GM23338 (cell line): ENCODE results near the gene RNF17. TPM values are rescaled to one million over a fixed set of nuclear protein-coding genes. Genes with fewer than 3 reads are reported as not detected.

ENCODE experiments used
- ATAC-seq: fragments of 200-7000 bp; cut with Tn5 transposase; 3 replicates; pipeline ENCODE4 v1.9.1; 2020
- DNase-seq: peaks from one replicate; pipeline ENCODE4 v3.0.0-alpha.2; 2015; ENCODE audit warnings: low spot score
- H2AFZ ChIP-seq: fragments of 200-600 bp; sonication (generic); 2 replicates; pipeline ENCODE4 v1.8.0; 2016; ENCODE audit warnings: antibody characterized with exemption, mild to moderate bottlenecking, moderate library complexity
- H3F3A ChIP-seq: fragments of 200-600 bp; sonication (generic); replicated peaks from 2 replicates; pipeline ENCODE4 v1.8.0; 2017; ENCODE audit warnings: antibody characterized with exemption, mixed run types, low read depth
- H3K27ac ChIP-seq: fragments of 200-600 bp; sonication (generic); 2 replicates; pipeline ENCODE4 v1.6.1; 2016; ENCODE audit warnings: low read depth
- H3K27me3 ChIP-seq: fragments of 200-600 bp; sonication (generic); 2 replicates; pipeline ENCODE4 v1.8.0; 2016; ENCODE audit warnings: mild to moderate bottlenecking, mixed run types, moderate library complexity; ENCODE audit not compliant: insufficient read depth
- H3K36me3 ChIP-seq: fragments of 200-600 bp; sonication (generic); 2 replicates; pipeline ENCODE4 v1.8.0; 2016; ENCODE audit warnings: mild to moderate bottlenecking; ENCODE audit not compliant: insufficient read depth
- H3K4me1 ChIP-seq: fragments of 200-600 bp; sonication (generic); 2 replicates; pipeline ENCODE4 v1.8.0; 2016; ENCODE audit warnings: mild to moderate bottlenecking, moderate library complexity; ENCODE audit not compliant: insufficient read depth
- H3K4me2 ChIP-seq: fragments of 200-600 bp; sonication (generic); 2 replicates; pipeline ENCODE4 v1.7.1; 2017; ENCODE audit warnings: mixed run types
- H3K4me3 ChIP-seq: fragments of 200-600 bp; sonication (generic); 2 replicates; pipeline ENCODE4 v1.6.1; 2016; ENCODE audit warnings: mixed run types
- H3K79me2 ChIP-seq: fragments of 200-600 bp; sonication (generic); replicated peaks from 2 replicates; pipeline ENCODE4 v1.8.0; 2017; ENCODE audit warnings: mild to moderate bottlenecking; ENCODE audit not compliant: insufficient read depth
- H3K9me2 ChIP-seq: fragments of 200-600 bp; sonication (generic); 2 replicates; pipeline ENCODE4 v1.8.0; 2017; ENCODE audit not compliant: insufficient read depth
- H4K20me1 ChIP-seq: fragments of 200-600 bp; sonication (generic); replicated peaks from 2 replicates; pipeline ENCODE4 v1.8.0; 2017; ENCODE audit warnings: mild to moderate bottlenecking; ENCODE audit not compliant: insufficient read depth
- H3K27ac Mint-ChIP-seq: 2 replicates; pipeline ENCODE4 v1.8.0; 2020; ENCODE audit warnings: inconsistent platforms, mild to moderate bottlenecking, moderate library complexity, mixed read lengths
- H3K27me3 Mint-ChIP-seq: 3 replicates; pipeline ENCODE4 v1.8.0; 2022; ENCODE audit warnings: low read depth, mild to moderate bottlenecking, moderate library complexity, mixed read lengths, inconsistent platforms; ENCODE audit not compliant: insufficient read depth, poor library complexity
- H3K36me3 Mint-ChIP-seq: 3 replicates; pipeline ENCODE4 v1.8.0; 2021; ENCODE audit warnings: low read depth, mild to moderate bottlenecking, inconsistent platforms, moderate library complexity, mixed read lengths
- H3K4me1 Mint-ChIP-seq: 3 replicates; pipeline ENCODE4 v1.8.0; 2020; ENCODE audit warnings: mild to moderate bottlenecking, inconsistent platforms, mixed read lengths
- H3K4me3 Mint-ChIP-seq: 3 replicates; pipeline ENCODE4 v1.8.0; 2021; ENCODE audit warnings: moderate library complexity, mild to moderate bottlenecking, inconsistent platforms, mixed read lengths
- H3K9me3 Mint-ChIP-seq: 3 replicates; pipeline ENCODE4 v1.8.0; 2020; ENCODE audit warnings: moderate library complexity, mild to moderate bottlenecking, inconsistent platforms, mixed read lengths
- CREB1 ChIP-seq: fragments of 250-450 bp; sonication (Bioruptor Pico); IDR thresholded peaks from 2 replicates; pipeline ENCODE4 v1.5.0; 2020; ENCODE audit warnings: low read depth, mild to moderate bottlenecking, moderate library complexity
- EZH2 ChIP-seq: fragments of 200-600 bp; sonication (generic); IDR thresholded peaks from one replicate; pipeline ENCODE4 v1.8.0; 2017; ENCODE audit warnings: antibody characterized with exemption, mild to moderate bottlenecking, low read depth; ENCODE audit not compliant: unreplicated experiment
- EZH2phosphoT487 ChIP-seq: fragments of 200-600 bp; sonication (generic); IDR thresholded peaks from one replicate; pipeline ENCODE4 v1.8.1; 2018; ENCODE audit warnings: antibody characterized with exemption; ENCODE audit not compliant: unreplicated experiment
- JUNB ChIP-seq: IDR thresholded peaks from one replicate; pipeline ENCODE4 v1.6.1; 2016; ENCODE audit warnings: antibody characterized with exemption; ENCODE audit not compliant: unreplicated experiment
- NANOG ChIP-seq: IDR thresholded peaks from 2 replicates; pipeline ENCODE4 v1.6.1; 2016; ENCODE audit warnings: antibody characterized with exemption, borderline replicate concordance
- POLR2AphosphoS5 ChIP-seq: IDR thresholded peaks from 2 replicates; pipeline ENCODE4 v1.6.1; 2016; ENCODE audit warnings: antibody characterized with exemption, low read depth
- STAT1 ChIP-seq: IDR thresholded peaks from one replicate; pipeline ENCODE4 v1.6.1; 2016; ENCODE audit warnings: antibody characterized with exemption; ENCODE audit not compliant: unreplicated experiment
- ZNF114 ChIP-seq: fragments of 250-450 bp; sonication (Bioruptor Pico); IDR thresholded peaks from 2 replicates; pipeline ENCODE4 v1.5.0; 2020; ENCODE audit warnings: mild to moderate bottlenecking, moderate library complexity
- ZNF331 ChIP-seq: fragments of 250-450 bp; sonication (Bioruptor Pico); IDR thresholded peaks from 2 replicates; pipeline ENCODE4 v1.5.0; 2020; ENCODE audit warnings: low read depth, mild to moderate bottlenecking, moderate library complexity
- polyA plus RNA-seq: library from polyadenylated mRNA; unstranded; fragments of >200 nt; fragmentation: Nextera tagmentation; extraction: Ambion mirVana; gene quantifications from 2 replicates; pipeline ENCODE4 v1.2.1, GENCODE V29; 2016
- total RNA-seq: library from RNA; depleted of rRNA; stranded (reverse); fragments of >200 nt; shearing (Covaris generic); gene quantifications from 2 replicates; pipeline ENCODE4 v1.2.3, GENCODE V29; 2014
- TF ChIP-seq, protein P1 (sequence below): IDR thresholded peaks from 2 replicates; pipeline ENCODE4 v1.6.1; 2016; ENCODE audit warnings: antibody characterized with exemption
- TF ChIP-seq, protein P2 (sequence below): fragments of 250-450 bp; sonication (Bioruptor Pico); IDR thresholded peaks from 2 replicates; pipeline ENCODE4 v1.5.0; 2020; ENCODE audit warnings: mild to moderate bottlenecking, moderate library complexity
- TF ChIP-seq, protein P3 (sequence below): IDR thresholded peaks from one replicate; pipeline ENCODE4 v1.6.1; 2018; ENCODE audit warnings: antibody characterized with exemption; ENCODE audit not compliant: unreplicated experiment
- TF ChIP-seq, protein P4 (sequence below), 2 experiments: fragments of 200-600 bp in 1 of 2; sonication (generic) in 1 of 2; conservative IDR thresholded peaks; 2 replicates each; pipeline versions ENCODE4 v1.5.1 to v1.6.1; 2016 to 2017; ENCODE audit warnings: antibody characterized with exemption in 2 of 2, low read depth in 2 of 2, mild to moderate bottlenecking in 2 of 2, moderate library complexity in 1 of 2

RNF17 gene
- total and polyA plus RNA-seq, 2 experiments from 2014 or later, result 0.16 TPM; not detected in 1

DNA sequence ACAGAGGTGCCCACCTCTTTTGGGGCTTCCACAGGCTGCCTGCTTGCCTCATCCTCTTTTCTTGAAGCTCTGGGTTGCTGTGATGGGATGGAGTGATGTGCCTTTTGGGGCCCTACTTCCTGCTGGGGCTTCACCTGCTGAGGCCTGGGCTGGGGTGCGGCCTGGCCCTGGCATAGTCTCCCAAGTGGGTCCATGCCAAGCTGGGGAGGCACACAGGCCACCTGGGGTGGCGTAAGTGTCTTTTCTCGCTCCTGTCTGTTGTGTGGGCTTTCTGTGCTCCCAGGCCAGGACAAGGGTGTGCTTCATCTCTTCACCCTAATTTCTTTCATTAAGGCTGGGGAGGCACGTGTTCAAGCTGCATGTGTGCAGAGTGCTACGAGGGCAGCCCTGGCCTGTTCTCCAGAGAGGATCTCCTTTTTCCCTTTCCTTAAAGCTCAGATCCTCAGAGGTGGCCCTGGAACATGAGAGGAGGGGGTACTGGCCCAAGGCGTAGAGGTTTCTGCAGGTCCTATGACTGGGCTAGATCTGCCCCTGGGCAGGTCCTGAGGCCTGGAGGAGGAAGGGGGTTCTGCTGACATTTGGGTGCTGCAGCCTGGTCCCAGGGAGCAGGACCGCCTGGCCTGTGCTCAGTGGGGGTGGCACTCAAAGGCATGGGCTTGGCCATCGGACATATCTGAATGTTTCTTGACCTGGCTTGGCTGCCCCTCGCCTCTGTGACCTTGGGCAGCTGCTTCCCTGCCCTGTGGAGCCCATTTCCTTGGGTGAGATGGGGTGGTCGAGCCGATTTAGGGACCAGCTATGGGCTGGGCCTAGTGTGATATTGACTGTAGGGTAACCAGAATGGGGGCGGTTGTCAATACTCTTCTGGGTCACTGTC is 23.7 kb upstream of the RNF17 start:
- DNase-seq (no peak), ATAC-seq (no peak)
- Histone ChIP-seq H3K36me3 (no peaks in the 10 kb centered on the region), H3K4me3 (no peak overlapping the region), H3K27ac (no peak overlapping the region), H4K20me1 (no peaks in the 10 kb centered on the region), H3K27me3 (peaks cover 28% of the 10 kb centered on the region), H2AFZ (no peak overlapping the region), H3K4me2 (no peak overlapping the region), H3K9me2 (no peaks in the 10 kb centered on the region), H3K79me2 (no peaks in the 10 kb centered on the region), H3K4me1 (no peaks in the 10 kb centered on the region), H3F3A (no peaks in the 10 kb centered on the region)
- Mint-ChIP-seq H3K36me3 (no peaks in the 10 kb centered on the region), H3K27me3 (peaks cover 33% of the 10 kb centered on the region), H3K27ac (no peak overlapping the region), H3K4me3 (no peak overlapping the region), H3K9me3 (peaks cover 4% of the 10 kb centered on the region; the same call in 2 of the 3 replicates), H3K4me1 (peaks cover 11% of the 10 kb centered on the region)
- TF ChIP-seq, protein P1, sequence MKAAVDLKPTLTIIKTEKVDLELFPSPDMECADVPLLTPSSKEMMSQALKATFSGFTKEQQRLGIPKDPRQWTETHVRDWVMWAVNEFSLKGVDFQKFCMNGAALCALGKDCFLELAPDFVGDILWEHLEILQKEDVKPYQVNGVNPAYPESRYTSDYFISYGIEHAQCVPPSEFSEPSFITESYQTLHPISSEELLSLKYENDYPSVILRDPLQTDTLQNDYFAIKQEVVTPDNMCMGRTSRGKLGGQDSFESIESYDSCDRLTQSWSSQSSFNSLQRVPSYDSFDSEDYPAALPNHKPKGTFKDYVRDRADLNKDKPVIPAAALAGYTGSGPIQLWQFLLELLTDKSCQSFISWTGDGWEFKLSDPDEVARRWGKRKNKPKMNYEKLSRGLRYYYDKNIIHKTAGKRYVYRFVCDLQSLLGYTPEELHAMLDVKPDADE, result no peak
- TF ChIP-seq ZNF331 (no peak), STAT1 (no peak), NANOG (no peak), POLR2AphosphoS5 (no peak), JUNB (no peak), EZH2 (no peak), EZH2phosphoT487 (no peak), ZNF114 (CRISPR knock-in tag) (no peak), CREB1 (CRISPR knock-in tag) (no peak)
- TF ChIP-seq, protein P2, sequence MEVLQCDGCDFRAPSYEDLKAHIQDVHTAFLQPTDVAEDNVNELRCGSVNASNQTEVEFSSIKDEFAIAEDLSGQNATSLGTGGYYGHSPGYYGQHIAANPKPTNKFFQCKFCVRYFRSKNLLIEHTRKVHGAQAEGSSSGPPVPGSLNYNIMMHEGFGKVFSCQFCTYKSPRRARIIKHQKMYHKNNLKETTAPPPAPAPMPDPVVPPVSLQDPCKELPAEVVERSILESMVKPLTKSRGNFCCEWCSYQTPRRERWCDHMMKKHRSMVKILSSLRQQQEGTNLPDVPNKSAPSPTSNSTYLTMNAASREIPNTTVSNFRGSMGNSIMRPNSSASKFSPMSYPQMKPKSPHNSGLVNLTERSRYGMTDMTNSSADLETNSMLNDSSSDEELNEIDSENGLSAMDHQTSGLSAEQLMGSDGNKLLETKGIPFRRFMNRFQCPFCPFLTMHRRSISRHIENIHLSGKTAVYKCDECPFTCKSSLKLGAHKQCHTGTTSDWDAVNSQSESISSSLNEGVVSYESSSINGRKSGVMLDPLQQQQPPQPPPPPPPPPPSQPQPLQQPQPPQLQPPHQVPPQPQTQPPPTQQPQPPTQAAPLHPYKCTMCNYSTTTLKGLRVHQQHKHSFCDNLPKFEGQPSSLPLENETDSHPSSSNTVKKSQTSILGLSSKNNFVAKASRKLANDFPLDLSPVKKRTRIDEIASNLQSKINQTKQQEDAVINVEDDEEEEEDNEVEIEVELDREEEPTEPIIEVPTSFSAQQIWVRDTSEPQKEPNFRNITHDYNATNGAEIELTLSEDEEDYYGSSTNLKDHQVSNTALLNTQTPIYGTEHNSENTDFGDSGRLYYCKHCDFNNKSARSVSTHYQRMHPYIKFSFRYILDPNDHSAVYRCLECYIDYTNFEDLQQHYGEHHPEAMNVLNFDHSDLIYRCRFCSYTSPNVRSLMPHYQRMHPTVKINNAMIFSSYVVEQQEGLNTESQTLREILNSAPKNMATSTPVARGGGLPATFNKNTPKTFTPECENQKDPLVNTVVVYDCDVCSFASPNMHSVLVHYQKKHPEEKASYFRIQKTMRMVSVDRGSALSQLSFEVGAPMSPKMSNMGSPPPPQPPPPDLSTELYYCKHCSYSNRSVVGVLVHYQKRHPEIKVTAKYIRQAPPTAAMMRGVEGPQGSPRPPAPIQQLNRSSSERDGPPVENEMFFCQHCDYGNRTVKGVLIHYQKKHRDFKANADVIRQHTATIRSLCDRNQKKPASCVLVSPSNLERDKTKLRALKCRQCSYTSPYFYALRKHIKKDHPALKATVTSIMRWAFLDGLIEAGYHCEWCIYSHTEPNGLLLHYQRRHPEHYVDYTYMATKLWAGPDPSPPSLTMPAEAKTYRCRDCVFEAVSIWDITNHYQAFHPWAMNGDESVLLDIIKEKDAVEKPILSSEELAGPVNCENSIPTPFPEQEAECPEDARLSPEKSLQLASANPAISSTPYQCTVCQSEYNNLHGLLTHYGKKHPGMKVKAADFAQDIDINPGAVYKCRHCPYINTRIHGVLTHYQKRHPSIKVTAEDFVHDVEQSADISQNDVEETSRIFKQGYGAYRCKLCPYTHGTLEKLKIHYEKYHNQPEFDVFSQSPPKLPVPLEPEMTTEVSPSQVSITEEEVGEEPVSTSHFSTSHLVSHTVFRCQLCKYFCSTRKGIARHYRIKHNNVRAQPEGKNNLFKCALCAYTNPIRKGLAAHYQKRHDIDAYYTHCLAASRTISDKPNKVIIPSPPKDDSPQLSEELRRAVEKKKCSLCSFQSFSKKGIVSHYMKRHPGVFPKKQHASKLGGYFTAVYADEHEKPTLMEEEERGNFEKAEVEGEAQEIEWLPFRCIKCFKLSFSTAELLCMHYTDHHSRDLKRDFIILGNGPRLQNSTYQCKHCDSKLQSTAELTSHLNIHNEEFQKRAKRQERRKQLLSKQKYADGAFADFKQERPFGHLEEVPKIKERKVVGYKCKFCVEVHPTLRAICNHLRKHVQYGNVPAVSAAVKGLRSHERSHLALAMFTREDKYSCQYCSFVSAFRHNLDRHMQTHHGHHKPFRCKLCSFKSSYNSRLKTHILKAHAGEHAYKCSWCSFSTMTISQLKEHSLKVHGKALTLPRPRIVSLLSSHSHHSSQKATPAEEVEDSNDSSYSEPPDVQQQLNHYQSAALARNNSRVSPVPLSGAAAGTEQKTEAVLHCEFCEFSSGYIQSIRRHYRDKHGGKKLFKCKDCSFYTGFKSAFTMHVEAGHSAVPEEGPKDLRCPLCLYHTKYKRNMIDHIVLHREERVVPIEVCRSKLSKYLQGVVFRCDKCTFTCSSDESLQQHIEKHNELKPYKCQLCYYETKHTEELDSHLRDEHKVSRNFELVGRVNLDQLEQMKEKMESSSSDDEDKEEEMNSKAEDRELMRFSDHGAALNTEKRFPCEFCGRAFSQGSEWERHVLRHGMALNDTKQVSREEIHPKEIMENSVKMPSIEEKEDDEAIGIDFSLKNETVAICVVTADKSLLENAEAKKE (CRISPR knock-in tag), result no peak
- TF ChIP-seq, protein P3, sequence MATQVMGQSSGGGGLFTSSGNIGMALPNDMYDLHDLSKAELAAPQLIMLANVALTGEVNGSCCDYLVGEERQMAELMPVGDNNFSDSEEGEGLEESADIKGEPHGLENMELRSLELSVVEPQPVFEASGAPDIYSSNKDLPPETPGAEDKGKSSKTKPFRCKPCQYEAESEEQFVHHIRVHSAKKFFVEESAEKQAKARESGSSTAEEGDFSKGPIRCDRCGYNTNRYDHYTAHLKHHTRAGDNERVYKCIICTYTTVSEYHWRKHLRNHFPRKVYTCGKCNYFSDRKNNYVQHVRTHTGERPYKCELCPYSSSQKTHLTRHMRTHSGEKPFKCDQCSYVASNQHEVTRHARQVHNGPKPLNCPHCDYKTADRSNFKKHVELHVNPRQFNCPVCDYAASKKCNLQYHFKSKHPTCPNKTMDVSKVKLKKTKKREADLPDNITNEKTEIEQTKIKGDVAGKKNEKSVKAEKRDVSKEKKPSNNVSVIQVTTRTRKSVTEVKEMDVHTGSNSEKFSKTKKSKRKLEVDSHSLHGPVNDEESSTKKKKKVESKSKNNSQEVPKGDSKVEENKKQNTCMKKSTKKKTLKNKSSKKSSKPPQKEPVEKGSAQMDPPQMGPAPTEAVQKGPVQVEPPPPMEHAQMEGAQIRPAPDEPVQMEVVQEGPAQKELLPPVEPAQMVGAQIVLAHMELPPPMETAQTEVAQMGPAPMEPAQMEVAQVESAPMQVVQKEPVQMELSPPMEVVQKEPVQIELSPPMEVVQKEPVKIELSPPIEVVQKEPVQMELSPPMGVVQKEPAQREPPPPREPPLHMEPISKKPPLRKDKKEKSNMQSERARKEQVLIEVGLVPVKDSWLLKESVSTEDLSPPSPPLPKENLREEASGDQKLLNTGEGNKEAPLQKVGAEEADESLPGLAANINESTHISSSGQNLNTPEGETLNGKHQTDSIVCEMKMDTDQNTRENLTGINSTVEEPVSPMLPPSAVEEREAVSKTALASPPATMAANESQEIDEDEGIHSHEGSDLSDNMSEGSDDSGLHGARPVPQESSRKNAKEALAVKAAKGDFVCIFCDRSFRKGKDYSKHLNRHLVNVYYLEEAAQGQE, result no peak
- TF ChIP-seq, protein P4, sequence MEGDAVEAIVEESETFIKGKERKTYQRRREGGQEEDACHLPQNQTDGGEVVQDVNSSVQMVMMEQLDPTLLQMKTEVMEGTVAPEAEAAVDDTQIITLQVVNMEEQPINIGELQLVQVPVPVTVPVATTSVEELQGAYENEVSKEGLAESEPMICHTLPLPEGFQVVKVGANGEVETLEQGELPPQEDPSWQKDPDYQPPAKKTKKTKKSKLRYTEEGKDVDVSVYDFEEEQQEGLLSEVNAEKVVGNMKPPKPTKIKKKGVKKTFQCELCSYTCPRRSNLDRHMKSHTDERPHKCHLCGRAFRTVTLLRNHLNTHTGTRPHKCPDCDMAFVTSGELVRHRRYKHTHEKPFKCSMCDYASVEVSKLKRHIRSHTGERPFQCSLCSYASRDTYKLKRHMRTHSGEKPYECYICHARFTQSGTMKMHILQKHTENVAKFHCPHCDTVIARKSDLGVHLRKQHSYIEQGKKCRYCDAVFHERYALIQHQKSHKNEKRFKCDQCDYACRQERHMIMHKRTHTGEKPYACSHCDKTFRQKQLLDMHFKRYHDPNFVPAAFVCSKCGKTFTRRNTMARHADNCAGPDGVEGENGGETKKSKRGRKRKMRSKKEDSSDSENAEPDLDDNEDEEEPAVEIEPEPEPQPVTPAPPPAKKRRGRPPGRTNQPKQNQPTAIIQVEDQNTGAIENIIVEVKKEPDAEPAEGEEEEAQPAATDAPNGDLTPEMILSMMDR (conservative IDR thresholded peaks at IDR 0.05; ENCODE audit: low read depth in 2 of 2), result no peak
